ENCODE data around the gene RAI1.

The RAI1 gene

DNA sequence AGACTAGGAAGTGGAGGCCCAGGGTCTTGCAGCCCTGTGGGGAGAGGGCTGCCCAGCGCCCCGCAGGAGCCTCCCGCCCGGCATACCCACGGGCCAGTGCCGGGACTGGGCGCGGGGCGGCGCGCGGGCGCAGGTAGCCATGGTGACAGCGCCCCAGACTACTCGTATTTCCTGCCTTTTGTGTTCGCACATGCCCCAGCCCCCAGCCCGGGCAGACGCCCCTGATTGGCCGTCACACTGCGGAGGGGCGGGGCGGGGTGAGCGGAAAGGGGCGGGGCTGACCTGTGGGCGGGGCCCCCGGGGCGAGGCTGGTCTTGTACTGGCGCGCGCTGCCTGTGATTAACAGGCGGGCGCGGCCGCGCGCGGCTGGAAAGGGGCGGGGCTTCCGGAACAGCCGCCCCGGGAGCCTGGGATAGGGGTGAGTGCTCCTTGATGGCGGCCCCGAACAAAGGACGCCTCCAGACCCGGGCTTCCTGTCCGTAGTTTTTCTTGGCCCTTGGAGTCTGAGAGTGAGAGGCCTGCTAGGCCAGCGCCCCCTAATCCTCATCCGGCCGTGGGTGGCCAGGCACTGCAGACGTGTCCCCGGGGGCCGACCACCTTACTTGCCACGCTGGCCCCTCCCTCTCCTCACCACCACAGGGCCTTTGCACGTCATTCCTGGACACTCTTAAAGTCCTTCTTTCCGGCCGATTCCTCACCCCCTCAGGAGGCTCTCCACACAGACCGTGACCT, 71.0 kb downstream of the RAI1 start:
- DNase-seq: peak; percentile 98

- no peak for DNase-seq
These were observed 71.6 kb downstream of the RAI1 start for GRCh38 chr17:17752821-17753321.

GRCh38 chr17:17754719-17755686, 73.7 kb downstream of the RAI1 start:
- DNase-seq: no peak

- DNase-seq: no peak
These were observed 74.5 kb downstream of the RAI1 start for GRCh38 chr17:17755715-17756114.

DNA sequence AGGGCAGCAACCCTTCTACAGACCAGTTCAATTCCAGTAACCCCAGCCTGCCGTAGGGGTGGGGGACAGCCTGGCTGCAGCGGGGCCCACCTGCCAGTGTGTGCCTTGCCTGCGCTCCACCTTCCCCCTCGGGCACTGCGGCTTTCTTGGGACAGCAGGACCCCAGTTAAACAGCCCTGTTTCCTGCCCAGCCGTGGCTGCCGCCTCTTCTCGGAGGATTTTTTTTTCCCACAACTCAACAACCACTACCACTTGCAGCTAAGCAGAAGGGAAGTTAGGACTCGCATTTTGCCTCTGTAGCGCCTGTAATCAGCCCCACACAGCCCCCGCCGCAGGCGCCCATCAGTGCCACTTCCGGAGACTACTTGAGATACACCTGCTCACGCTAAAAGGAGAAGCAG, 76.1 kb downstream of the RAI1 start:
- no peak for DNase-seq

DNA sequence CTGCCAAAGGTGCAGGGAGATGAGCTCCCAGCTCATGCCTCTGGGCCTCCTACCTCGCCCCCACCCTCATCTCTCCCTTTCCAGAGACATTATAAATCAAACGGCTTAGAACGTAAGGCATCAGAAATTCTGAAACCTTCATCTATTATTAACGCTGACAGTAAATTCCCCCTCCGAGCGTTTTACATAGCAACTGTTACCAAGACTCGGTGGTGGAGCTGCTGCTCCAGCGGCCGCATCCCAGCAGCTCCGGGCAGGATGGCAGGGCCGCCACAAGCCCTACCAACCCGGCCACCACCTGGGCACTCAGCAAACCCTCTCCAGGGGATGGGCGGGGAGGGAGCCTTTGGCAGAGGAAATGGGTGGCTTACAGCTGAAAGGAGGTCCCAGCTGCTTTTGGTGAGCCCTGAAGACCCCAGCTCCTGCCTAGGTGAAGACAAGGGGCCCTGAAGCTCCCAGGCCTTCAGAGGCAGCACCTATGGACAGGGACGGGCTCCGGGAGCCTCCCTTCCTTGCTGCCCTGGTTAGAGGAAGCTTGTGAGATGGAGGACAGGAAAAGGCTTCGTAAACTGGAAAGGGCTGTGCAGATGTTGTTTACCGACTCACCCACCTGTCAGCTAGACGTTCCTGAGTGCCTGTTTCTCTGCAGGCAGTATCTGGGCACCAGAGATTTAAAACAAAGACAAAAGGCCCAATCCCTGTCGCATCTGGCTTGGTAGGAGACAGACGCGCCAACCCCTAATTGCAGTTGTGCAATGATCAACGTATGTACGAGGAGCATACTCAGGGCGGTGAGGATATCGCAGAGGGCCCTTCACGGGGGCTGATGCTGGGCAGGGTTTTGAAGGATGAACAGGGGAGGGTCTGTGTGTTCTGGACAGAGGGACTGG, 76.9 kb downstream of the RAI1 start:
- no peak for DNase-seq

DNA sequence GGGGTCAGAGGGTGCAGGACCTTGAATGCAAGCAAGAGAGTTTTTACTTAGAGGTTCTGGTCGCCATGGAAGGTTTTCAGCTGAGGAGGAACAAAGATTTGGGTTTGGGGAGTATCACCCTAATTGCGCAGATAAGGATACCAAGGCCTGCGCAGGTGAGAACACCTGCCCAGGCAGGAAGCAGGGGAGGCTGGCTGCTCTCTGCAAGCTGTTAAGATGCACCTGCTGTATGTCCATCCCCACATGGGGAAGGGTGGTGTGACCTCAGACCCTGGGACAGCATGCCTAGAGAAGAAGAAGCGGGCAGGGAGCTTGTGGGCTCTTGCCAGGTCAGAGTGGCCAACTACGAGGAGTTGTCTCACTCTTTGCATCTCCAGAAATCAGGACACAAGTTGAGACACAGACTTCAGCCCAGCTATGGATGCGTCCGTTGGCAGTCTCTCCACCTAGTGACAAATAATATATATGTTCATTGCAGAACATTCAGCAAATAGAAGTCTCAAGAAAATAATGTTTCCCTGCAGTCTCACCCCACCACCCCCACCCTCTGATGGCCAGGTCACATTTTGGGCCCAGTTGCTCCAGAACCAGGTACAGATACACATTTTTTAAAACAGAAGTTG, 77.8 kb downstream of the RAI1 start:
- DNase-seq: no peak

DNA sequence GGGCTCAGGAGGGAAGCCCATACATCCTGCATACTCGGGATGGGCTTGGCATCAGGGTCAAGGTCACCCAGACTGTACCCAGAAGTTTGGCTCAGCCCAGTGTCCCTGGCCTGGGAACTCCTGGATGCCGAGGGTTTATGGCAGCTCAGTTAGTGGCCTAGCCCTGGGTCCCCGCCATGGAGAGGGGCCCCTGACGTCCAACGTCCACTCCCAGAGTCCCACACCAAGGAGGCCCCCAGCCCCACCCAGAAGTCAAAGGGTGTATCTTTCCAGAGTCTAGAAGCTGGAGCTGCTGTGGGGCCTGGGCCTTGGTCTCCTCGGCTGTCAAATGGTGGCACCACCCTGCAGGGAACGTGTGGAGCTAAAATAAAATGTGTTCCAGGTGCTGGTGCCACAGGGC, 79.1 kb downstream of the RAI1 start:
- no peak for DNase-seq

- no peak for DNase-seq
These were observed 79.8 kb downstream of the RAI1 start for GRCh38 chr17:17760872-17761550.

DNA sequence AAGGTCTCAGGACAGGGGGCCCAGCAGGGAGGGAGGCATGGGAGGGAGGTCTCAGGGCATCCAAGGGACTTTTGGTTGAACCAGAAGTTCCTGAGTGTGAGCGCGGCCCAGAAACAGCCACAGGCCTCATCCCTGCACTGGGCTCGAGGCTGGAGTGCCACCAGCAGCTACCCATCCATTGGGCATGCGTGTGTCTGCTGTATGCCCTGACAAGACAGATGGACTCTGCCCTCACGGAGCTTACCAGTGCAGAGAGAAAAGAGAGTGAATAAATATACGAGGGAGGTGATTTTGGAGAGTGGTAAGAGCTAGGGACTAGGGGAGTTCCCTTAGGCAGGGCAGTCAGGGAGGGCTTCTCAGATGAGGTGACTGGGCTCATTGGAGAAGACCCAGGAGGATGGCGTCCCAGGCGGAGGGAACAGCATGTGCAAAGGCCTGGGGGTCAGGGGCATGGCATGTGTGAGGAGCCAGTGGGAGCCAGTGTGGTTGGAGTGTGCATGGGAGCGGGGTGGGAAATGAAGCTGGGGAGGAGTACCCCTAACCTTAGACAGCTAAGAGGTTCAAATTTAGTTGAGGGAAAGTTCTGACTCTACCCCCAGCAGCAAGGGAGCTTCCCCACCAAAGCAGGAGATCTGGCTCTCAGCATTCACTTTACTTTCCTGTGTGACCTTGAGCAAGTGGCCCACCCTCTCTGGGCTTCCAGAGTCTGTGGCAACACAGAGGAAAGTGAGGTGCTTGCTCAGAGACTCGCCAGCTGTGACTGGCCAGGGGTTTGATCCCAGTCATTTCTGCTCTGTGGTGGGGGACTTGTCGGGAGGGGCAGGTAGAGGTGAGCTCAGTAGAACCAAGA, 80.9 kb downstream of the RAI1 start:
- no peak for DNase-seq

DNA sequence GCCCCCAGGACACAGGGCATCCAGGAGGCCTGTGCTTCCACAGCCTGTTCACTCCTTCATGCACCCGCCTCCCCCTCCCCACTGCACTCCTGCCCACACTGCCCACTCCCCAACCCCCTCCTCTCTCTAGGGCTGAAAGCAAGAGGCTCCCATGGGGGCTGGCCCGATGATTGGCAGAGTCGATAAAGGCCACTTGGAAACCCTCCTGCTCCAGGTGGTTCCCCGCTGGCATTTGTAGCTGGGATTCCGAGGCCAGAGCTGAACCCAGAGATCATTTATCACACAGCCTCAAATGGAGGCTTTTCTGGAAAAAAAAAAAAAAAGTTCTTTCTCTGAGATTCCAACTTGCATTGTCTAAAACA, 81.5 kb downstream of the RAI1 start:
- DNase-seq: no peak

DNA sequence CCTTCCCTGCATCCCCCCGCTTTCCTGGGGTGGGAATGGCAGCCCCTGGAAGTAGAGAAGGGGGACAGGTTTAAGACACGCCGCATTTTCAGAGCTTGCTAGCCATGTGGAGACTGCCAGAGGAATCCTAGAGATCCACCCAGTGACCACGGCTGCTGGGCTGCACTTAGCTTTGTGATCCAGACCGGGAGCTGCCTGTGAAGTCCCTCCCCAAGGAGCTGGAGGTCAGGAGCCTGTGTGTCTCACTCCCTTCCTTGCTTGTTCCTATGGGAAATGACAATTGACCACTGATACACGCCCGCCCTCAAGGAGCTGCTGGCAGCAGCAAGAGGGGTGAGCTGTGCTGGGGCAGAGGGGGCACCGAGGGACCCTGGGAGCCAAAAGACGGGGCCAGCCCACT, 81.9 kb downstream of the RAI1 start:
- DNase-seq: no peak

- no peak for DNase-seq
These were observed 82.5 kb downstream of the RAI1 start for GRCh38 chr17:17763734-17764133.

GRCh38 chr17:17765359-17766076, 84.3 kb downstream of the RAI1 start:
- DNase-seq: no peak

- peak; percentile 69 for DNase-seq
These were observed 85.0 kb downstream of the RAI1 start for GRCh38 chr17:17766077-17766743.

- DNase-seq: no peak
These were observed 85.5 kb downstream of the RAI1 start for GRCh38 chr17:17766744-17767120.

DNA sequence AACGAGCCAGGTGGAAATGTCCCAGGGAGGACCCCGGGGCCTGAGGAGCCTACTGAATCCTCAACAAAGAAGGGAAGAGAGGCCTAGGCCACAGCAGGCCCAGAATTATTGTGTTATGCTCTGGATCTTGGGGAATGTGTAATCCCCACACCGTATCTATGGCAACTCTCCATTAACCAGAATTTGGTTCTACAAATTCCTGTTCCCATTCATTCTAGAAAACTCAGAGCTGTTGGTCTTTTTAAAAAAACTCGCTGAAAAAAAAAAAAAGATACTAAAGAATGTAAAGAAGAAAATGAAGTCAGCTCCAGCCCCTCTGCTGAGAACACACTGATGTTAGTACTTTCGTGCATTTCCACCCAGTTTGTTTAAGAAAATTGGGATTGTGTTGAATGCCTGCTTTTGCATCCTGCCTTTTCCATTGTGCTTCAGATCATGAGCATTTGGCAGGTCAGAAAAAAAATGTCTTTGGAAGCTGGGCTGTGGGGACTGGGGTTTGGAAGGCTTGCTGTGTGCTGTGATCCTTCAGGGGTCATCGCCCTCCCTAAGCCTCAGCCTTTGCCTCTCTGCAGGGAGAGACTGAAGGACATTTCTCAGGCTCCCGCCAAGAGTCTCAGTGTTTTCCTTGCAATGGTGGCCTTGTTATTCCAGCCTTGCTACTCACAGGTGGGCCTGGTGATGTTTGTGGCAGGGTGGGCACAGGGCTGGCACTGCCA, 86.1 kb downstream of the RAI1 start:
- no peak for DNase-seq

DNA sequence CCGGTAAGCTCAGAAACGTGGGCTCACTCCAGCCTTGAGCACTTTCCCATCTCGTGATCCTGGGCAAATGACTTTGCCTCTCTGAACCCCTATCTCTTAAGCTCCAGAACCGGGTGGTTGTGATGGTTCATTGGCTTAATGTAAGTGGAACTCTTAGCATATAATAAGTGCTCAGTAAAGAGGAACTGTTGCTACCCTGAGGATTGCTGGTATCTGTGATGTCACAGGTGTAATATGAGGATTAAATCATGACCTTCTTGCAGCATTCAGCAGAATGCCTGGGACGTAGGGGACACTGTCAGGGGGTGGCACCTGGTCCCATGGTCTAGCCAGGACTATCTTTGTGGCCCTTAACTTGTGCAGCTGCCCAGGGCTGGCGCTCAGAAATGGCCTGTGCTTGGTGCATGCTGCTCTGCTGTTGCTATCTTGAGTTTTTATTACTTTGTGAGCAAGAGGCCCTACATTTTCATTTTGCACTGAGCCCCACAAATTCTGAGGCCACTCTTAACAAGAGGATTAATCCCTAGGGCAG, 86.7 kb downstream of the RAI1 start:
- no peak for DNase-seq
